CD4-positive, CD25-positive, alpha-beta regulatory T cell (primary cell): ENCODE data around the gene SMARCD1. TPM values are rescaled to one million over a fixed set of nuclear protein-coding genes. Genes with fewer than 3 reads are reported as not detected.
A peak's percentile ranks its signal among the peaks of the same experiment; 100 is the strongest.

Source experiments
- ATAC-seq, 2 donors: fragments of 150-1000 bp; cut with Tn5 transposase; one replicate each; pipeline ENCODE4 v1.10.0; 2021; ENCODE audit warnings: low read depth in 2 of 2, moderate number of reproducible peaks in 2 of 2, moderate library complexity in 1 of 2
- DNase-seq, 3 donors: peaks; one replicate each; pipeline versions ENCODE4 v3.0.0 to v3.0.0-alpha.2; 2012 to 2022; ENCODE audit warnings: mixed read lengths in 1 of 3
- H3K27ac ChIP-seq: one replicate; pipeline ENCODE4 v1.7.0; 2013; ENCODE audit warnings: mild to moderate bottlenecking, low read length; ENCODE audit not compliant: insufficient read depth, poor library complexity, severe bottlenecking
- H3K27me3 ChIP-seq: one replicate; pipeline ENCODE4 v1.7.0; 2013; ENCODE audit warnings: low read length; ENCODE audit not compliant: control insufficient read depth, insufficient read depth
- H3K36me3 ChIP-seq: one replicate; pipeline ENCODE4 v1.7.0; 2013; ENCODE audit warnings: mild to moderate bottlenecking, low read length, moderate library complexity; ENCODE audit not compliant: control insufficient read depth, insufficient read depth
- H3K4me1 ChIP-seq: 2 replicates; pipeline ENCODE4 v1.7.0; 2013; ENCODE audit warnings: mild to moderate bottlenecking, low read length; ENCODE audit not compliant: insufficient read depth, control insufficient read depth, poor library complexity, severe bottlenecking
- H3K4me3 ChIP-seq: one replicate; pipeline ENCODE4 v1.7.0; 2013; ENCODE audit warnings: low read depth, mild to moderate bottlenecking, low read length, moderate library complexity
- H3K9me3 ChIP-seq, 2 experiments: 1 replicate in 1 of 2; 2 replicates in 1 of 2; pipeline ENCODE4 v1.7.0; 2013; ENCODE audit warnings: low read length in 2 of 2, mild to moderate bottlenecking in 1 of 2, moderate library complexity in 1 of 2; ENCODE audit not compliant: control insufficient read depth in 2 of 2
- H3K27ac Mint-ChIP-seq, 3 donors: one replicate each; pipeline ENCODE4 v1.8.0; 2020 to 2022; ENCODE audit warnings: mild to moderate bottlenecking in 3 of 3, mixed read lengths in 3 of 3, moderate library complexity in 2 of 3
- H3K27me3 Mint-ChIP-seq: one replicate; pipeline ENCODE4 v1.8.0; 2022; ENCODE audit warnings: mild to moderate bottlenecking, mixed read lengths
- H3K36me3 Mint-ChIP-seq: one replicate; pipeline ENCODE4 v1.8.0; 2020; ENCODE audit warnings: mixed read lengths
- H3K4me1 Mint-ChIP-seq, 4 donors: one replicate each; pipeline ENCODE4 v1.8.0; 2020 to 2022; ENCODE audit warnings: mixed read lengths in 4 of 4, mild to moderate bottlenecking in 1 of 4
- H3K4me3 Mint-ChIP-seq, 4 donors: one replicate each; pipeline ENCODE4 v1.8.0; 2020 to 2022; ENCODE audit warnings: mild to moderate bottlenecking in 4 of 4, mixed read lengths in 4 of 4, moderate library complexity in 3 of 4
- H3K9me3 Mint-ChIP-seq, 7 donors: one replicate each; pipeline ENCODE4 v1.8.0; 2020 to 2022; ENCODE audit warnings: mixed read lengths in 7 of 7, mild to moderate bottlenecking in 3 of 7, moderate library complexity in 2 of 7
- polyA plus RNA-seq, 4 donors: library from polyadenylated mRNA; unstranded; fragments of 300-500 nt; fragmentation: Illumina TruSeq; gene quantifications; one replicate each; pipeline ENCODE4 v1.2.3, GENCODE V29; 2021
- total RNA-seq: library from RNA; stranded (reverse); gene quantifications from one replicate; pipeline ENCODE4 v1.2.3, GENCODE V29; 2022

SMARCD1 gene
- total and polyA plus RNA-seq, 5 donors from 2014 or later = 12.0 to 75.2 (median 14.7) TPM

GRCh38 chr12:50089730-50090129, 4.6 kb downstream of the SMARCD1 start:
- ATAC-seq = no peak
- no peaks in the 10 kb centered on the region for H3K9me3 Mint-ChIP-seq
- H3K4me1 Mint-ChIP-seq = peaks cover 13 to 37% (median 23%) of the 10 kb centered on the region in 4 donors
- no peaks in the 10 kb centered on the region for H3K27me3 Mint-ChIP-seq
- peaks cover 33% of the 10 kb centered on the region for H3K36me3 Mint-ChIP-seq
- H3K4me3 Mint-ChIP-seq = no peak overlapping the region
- Histone ChIP-seq H3K36me3 (peaks cover 67% of the 10 kb centered on the region), H3K4me1 (peaks cover 10% of the 10 kb centered on the region), H3K9me3 (no peaks in the 10 kb centered on the region), H3K4me3 (no peak overlapping the region), H3K27ac (no peak overlapping the region), H3K27me3 (no peaks in the 10 kb centered on the region)
- no peak overlapping the region for H3K27ac Mint-ChIP-seq
- no peak for DNase-seq

GRCh38 chr12:50090391-50090790, 5.2 kb downstream of the SMARCD1 start:
- Histone ChIP-seq H3K4me1 (peaks cover 9% of the 10 kb centered on the region), H3K4me3 (no peak overlapping the region), H3K9me3 (no peaks in the 10 kb centered on the region), H3K27ac (no peak overlapping the region), H3K36me3 (peaks cover 71% of the 10 kb centered on the region), H3K27me3 (no peaks in the 10 kb centered on the region)
- DNase-seq = no peak
- H3K4me1 Mint-ChIP-seq = peaks cover 10 to 34% (median 21%) of the 10 kb centered on the region in 4 donors
- H3K27ac Mint-ChIP-seq = no peak overlapping the region
- H3K9me3 Mint-ChIP-seq = no peaks in the 10 kb centered on the region
- H3K36me3 Mint-ChIP-seq = peaks cover 39% of the 10 kb centered on the region
- H3K27me3 Mint-ChIP-seq = no peaks in the 10 kb centered on the region
- H3K4me3 Mint-ChIP-seq = peak overlapping the region in 1 of 4 donors; percentile 30
- no peak for ATAC-seq

- Histone ChIP-seq H3K36me3 (peaks cover 74% of the 10 kb centered on the region), H3K4me3 (no peak overlapping the region), H3K4me1 (no peaks in the 10 kb centered on the region), H3K27ac (no peak overlapping the region), H3K9me3 (no peaks in the 10 kb centered on the region), H3K27me3 (no peaks in the 10 kb centered on the region)
- no peak for DNase-seq
- H3K27ac Mint-ChIP-seq = no peak overlapping the region
- peaks cover 55% of the 10 kb centered on the region for H3K36me3 Mint-ChIP-seq
- H3K27me3 Mint-ChIP-seq = no peaks in the 10 kb centered on the region
- H3K9me3 Mint-ChIP-seq = no peaks in the 10 kb centered on the region
- no peak for ATAC-seq
- H3K4me1 Mint-ChIP-seq = peaks cover 0 to 5% (median 0%) of the 10 kb centered on the region in 4 donors
- no peak overlapping the region for H3K4me3 Mint-ChIP-seq
Observed at GRCh38 chr12:50097952-50098351, 12.8 kb downstream of the SMARCD1 start.

- peak overlapping the region in 2 of 3 donors; percentile 25 to 30 for H3K27ac Mint-ChIP-seq
- Histone ChIP-seq H3K9me3 (no peaks in the 10 kb centered on the region), H3K36me3 (peaks cover 60% of the 10 kb centered on the region), H3K27me3 (no peaks in the 10 kb centered on the region), H3K27ac (no peak overlapping the region), H3K4me3 (no peak overlapping the region), H3K4me1 (no peaks in the 10 kb centered on the region)
- peaks cover 0 to 1% (median 0%) of the 10 kb centered on the region in 7 donors for H3K9me3 Mint-ChIP-seq
- H3K36me3 Mint-ChIP-seq = peaks cover 52% of the 10 kb centered on the region
- H3K4me3 Mint-ChIP-seq = no peak overlapping the region
- DNase-seq (no peak), ATAC-seq (no peak)
- H3K4me1 Mint-ChIP-seq = peaks cover 0 to 5% (median 0%) of the 10 kb centered on the region in 4 donors
- H3K27me3 Mint-ChIP-seq = no peaks in the 10 kb centered on the region
Observed at GRCh38 chr12:50099302-50100008, 14.3 kb downstream of the SMARCD1 start.

- Histone ChIP-seq H3K36me3 (peaks cover 51% of the 10 kb centered on the region), H3K4me1 (no peaks in the 10 kb centered on the region), H3K27ac (no peak overlapping the region), H3K9me3 (no peaks in the 10 kb centered on the region), H3K4me3 (no peak overlapping the region), H3K27me3 (no peaks in the 10 kb centered on the region)
- DNase-seq = no peak
- no peak for ATAC-seq
- Mint-ChIP-seq H3K9me3 (peaks cover 0 to 1% (median 0%) of the 10 kb centered on the region in 7 donors), H3K4me1 (peaks cover 0 to 5% (median 0%) of the 10 kb centered on the region in 4 donors), H3K4me3 (no peak overlapping the region), H3K27me3 (no peaks in the 10 kb centered on the region), H3K27ac (no peak overlapping the region), H3K36me3 (peaks cover 44% of the 10 kb centered on the region)
Observed at GRCh38 chr12:50100561-50100960, 15.4 kb downstream of the SMARCD1 start.

- Mint-ChIP-seq H3K4me3 (no peak overlapping the region), H3K4me1 (no peaks in the 10 kb centered on the region), H3K27me3 (no peaks in the 10 kb centered on the region), H3K9me3 (peaks cover 0 to 1% (median 0%) of the 10 kb centered on the region in 7 donors), H3K36me3 (peaks cover 33% of the 10 kb centered on the region), H3K27ac (no peak overlapping the region)
- peaks cover 40% of the 10 kb centered on the region for H3K36me3 ChIP-seq
- H3K4me3 ChIP-seq = no peak overlapping the region
- no peak for ATAC-seq
- no peaks in the 10 kb centered on the region for H3K4me1 ChIP-seq
- H3K27ac ChIP-seq = no peak overlapping the region
- H3K9me3 ChIP-seq = no peaks in the 10 kb centered on the region
- no peaks in the 10 kb centered on the region for H3K27me3 ChIP-seq
- no peak for DNase-seq
Observed at GRCh38 chr12:50101663-50102062, 16.5 kb downstream of the SMARCD1 start.

GRCh38 chr12:50102131-50102531, 17.0 kb downstream of the SMARCD1 start:
- Mint-ChIP-seq H3K27me3 (no peaks in the 10 kb centered on the region), H3K4me3 (no peak overlapping the region), H3K27ac (no peak overlapping the region)

More at GRCh38 chr12:50102131-50102531, 17.0 kb downstream of the SMARCD1 start:
- Histone ChIP-seq H3K36me3 (peaks cover 35% of the 10 kb centered on the region), H3K27ac (no peak overlapping the region), H3K4me1 (no peaks in the 10 kb centered on the region), H3K9me3 (no peaks in the 10 kb centered on the region), H3K27me3 (no peaks in the 10 kb centered on the region), H3K4me3 (no peak overlapping the region)
- DNase-seq = no peak
- no peak for ATAC-seq
- Mint-ChIP-seq H3K4me1 (no peaks in the 10 kb centered on the region), H3K36me3 (peaks cover 30% of the 10 kb centered on the region), H3K9me3 (peaks cover 0 to 1% (median 0%) of the 10 kb centered on the region in 7 donors)
